ENCODE data around the gene CMC2.

DNA sequence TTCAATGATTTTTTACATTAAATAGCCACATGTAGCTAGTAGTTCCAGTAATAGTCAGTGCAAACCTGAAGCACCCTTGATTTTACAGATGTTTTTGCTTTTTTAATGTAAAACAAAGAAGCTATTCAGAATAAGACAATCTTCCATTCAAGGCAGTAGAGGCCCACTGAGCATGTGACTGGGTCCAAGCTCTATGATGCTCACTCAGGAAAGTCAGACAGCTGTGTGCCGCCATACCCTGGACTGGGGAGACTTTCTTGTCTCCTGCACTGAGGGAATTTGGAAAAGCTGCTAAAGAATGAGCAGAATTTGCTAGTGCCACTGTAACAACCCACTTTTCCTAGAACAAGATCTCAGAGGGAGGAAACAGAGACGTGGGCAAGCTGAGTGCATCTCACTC is 11.8 kb upstream of the CMC2 start:
- TF ChIP-seq, protein P1, sequence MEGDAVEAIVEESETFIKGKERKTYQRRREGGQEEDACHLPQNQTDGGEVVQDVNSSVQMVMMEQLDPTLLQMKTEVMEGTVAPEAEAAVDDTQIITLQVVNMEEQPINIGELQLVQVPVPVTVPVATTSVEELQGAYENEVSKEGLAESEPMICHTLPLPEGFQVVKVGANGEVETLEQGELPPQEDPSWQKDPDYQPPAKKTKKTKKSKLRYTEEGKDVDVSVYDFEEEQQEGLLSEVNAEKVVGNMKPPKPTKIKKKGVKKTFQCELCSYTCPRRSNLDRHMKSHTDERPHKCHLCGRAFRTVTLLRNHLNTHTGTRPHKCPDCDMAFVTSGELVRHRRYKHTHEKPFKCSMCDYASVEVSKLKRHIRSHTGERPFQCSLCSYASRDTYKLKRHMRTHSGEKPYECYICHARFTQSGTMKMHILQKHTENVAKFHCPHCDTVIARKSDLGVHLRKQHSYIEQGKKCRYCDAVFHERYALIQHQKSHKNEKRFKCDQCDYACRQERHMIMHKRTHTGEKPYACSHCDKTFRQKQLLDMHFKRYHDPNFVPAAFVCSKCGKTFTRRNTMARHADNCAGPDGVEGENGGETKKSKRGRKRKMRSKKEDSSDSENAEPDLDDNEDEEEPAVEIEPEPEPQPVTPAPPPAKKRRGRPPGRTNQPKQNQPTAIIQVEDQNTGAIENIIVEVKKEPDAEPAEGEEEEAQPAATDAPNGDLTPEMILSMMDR (IDR thresholded peaks at IDR 0.05), result no peak
- no peak for TF ChIP-seq POLR2A (IDR thresholded peaks at IDR 0.05; ENCODE audit: low read depth)
- no peak for TF ChIP-seq POLR2AphosphoS5 (IDR thresholded peaks at IDR 0.05)

Data from esophagus muscularis mucosa (tissue), 3 donors.